Muscle layer of duodenum (tissue), 2 donors: ENCODE measurements around the gene ILF3.
A peak's percentile ranks its signal among the peaks of the same experiment; 100 is the strongest.

Experiments
- H3K27ac ChIP-seq: one replicate; pipeline ENCODE4 v1.7.0; 2013; ENCODE audit warnings: mild to moderate bottlenecking, low read length
- H3K27me3 ChIP-seq: one replicate; pipeline ENCODE4 v1.7.0; 2013; ENCODE audit warnings: low read depth, mild to moderate bottlenecking, control low read depth, low read length
- H3K36me3 ChIP-seq, 2 donors: one replicate each; pipeline ENCODE4 v1.7.0; 2013; ENCODE audit warnings: low read length in 2 of 2, control low read depth in 1 of 2, mild to moderate bottlenecking in 1 of 2; ENCODE audit not compliant: insufficient read depth in 2 of 2, control insufficient read depth in 1 of 2
- H3K4me1 ChIP-seq, 2 donors: one replicate each; pipeline ENCODE4 v1.7.0; 2013; ENCODE audit warnings: low read length in 2 of 2, mild to moderate bottlenecking in 2 of 2, control low read depth in 1 of 2, moderate library complexity in 1 of 2; ENCODE audit not compliant: insufficient read depth in 2 of 2, control insufficient read depth in 1 of 2
- H3K4me3 ChIP-seq, 2 donors: one replicate each; pipeline ENCODE4 v1.7.0; 2013; ENCODE audit warnings: low read length in 2 of 2, low read depth in 1 of 2, mild to moderate bottlenecking in 1 of 2
- H3K9me3 ChIP-seq, 2 donors: one replicate each; pipeline ENCODE4 v1.7.0; 2013; ENCODE audit warnings: low read length in 2 of 2, control low read depth in 1 of 2, mild to moderate bottlenecking in 1 of 2; ENCODE audit not compliant: control insufficient read depth in 1 of 2
- donor health status: healthy.

ILF3 gene

DNA sequence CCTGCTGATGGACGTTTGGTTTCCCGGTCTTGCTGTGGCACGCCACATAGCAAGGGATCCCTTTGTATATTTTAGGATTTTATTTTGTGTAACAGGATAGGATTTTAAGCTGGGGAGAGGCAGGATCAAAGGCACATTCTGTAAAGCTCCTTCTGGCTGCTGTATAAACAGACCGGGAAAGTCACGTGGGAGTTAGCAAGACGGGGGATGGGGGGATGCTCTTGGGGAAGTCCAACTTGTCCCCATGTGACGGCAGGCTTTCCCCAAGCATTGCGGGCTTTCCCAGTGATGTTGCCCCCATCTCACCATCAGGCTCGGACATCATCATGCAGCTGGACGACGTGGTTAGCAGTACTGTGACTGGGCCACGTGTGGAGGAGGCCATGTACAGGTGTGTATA, 52.8 kb downstream of the ILF3 start:
- Histone ChIP-seq H3K36me3 (peaks cover 1 to 19% of the 10 kb centered on the region in 2 donors), H3K9me3 (no peaks in the 10 kb centered on the region), H3K4me3 (no peak overlapping the region), H3K27me3 (no peaks in the 10 kb centered on the region), H3K27ac (no peak overlapping the region), H3K4me1 (peaks cover 0 to 6% of the 10 kb centered on the region in 2 donors)

DNA sequence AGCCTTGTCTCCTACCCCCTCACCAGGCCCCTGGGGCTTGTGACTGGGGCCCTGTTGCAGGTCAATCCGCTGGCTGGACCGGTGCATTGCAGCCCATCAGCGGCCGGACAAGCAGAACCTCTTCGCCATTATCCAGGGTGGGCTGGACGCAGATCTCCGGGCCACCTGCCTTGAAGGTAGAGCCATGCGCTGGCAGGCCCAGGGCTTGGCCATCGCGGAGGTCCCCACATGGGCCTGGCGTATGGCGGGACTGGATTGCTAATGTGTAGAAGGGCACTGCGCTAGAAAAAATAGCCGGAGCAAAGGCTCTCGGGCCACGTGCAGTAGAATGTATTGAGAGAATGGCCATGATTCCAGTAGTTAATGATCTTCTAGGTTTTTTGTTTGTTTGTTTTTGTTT, 53.3 kb downstream of the ILF3 start:
- no peak overlapping the region for H3K27ac ChIP-seq
- H3K9me3 ChIP-seq = no peaks in the 10 kb centered on the region
- H3K4me1 ChIP-seq = peaks cover 0 to 1% of the 10 kb centered on the region in 2 donors
- H3K27me3 ChIP-seq = no peaks in the 10 kb centered on the region
- no peak overlapping the region for H3K4me3 ChIP-seq
- H3K36me3 ChIP-seq = peaks cover 3 to 21% of the 10 kb centered on the region in 2 donors

DNA sequence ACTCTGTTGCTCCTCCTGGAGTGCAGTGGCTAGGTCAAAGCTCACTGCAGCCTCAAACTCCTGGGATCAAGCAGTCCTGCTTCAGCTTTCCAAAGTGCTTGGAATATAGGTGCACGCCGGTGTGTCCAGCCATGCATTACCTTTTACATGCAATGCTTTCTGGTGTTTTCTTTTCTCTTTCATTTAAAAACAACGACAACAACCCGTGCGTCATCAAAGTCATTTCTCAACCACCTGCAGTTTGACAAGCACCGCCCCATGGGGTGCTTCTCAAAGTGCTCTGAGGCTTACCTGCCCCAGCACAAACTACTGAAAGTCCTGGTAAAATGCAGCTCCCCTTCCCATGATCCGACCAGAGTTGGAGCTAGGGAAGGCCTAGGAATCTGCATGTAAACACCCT, 54.1 kb downstream of the ILF3 start:
- Histone ChIP-seq H3K27me3 (no peaks in the 10 kb centered on the region), H3K4me1 (no peaks in the 10 kb centered on the region), H3K36me3 (peaks cover 3 to 29% of the 10 kb centered on the region in 2 donors), H3K27ac (no peak overlapping the region), H3K4me3 (no peak overlapping the region), H3K9me3 (no peaks in the 10 kb centered on the region)

DNA sequence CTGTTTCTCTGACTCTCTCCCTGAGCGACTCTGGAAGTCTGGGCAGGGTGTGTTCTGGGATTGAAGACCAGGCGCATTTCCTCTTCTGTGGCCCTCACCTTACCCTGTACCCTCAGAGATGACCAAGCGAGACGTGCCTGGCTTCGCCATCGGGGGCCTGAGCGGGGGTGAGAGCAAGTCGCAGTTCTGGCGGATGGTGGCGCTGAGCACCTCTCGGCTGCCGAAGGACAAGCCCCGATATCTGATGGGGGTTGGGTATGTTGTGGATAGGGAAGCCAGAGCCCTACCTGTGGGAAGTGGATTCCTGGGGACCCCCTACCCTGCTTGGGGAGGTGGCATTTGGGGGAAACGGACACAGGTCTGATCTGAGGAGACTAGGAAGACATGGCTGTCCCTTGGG, 57.9 kb downstream of the ILF3 start:
- peaks cover 0 to 2% of the 10 kb centered on the region in 2 donors for H3K4me1 ChIP-seq
- H3K9me3 ChIP-seq = no peaks in the 10 kb centered on the region
- H3K4me3 ChIP-seq = no peak overlapping the region
- peaks cover 3 to 31% of the 10 kb centered on the region in 2 donors for H3K36me3 ChIP-seq
- no peaks in the 10 kb centered on the region for H3K27me3 ChIP-seq
- H3K27ac ChIP-seq = peak overlapping the region; percentile 51

DNA sequence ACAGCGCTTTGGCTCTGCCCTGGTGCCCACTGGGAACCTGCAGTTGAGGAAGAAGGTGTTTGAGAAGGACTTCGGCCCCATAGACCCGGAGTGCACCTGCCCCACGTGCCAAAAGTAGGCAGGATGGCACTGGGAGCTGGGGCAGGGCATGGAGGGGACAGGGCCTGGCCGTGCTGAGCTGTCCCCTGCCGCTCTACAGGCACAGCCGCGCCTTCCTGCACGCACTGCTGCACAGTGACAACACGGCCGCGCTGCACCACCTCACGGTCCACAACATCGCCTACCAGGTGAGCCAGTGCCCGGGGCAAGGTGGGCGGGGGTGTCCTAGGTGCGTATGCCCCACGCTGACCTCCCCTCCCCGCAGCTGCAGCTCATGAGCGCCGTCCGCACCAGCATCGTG, 58.6 kb downstream of the ILF3 start:
- no peaks in the 10 kb centered on the region for H3K27me3 ChIP-seq
- H3K4me3 ChIP-seq = peak overlapping the region in 1 of 2 donors; percentile 21
- peaks cover 3 to 26% of the 10 kb centered on the region in 2 donors for H3K36me3 ChIP-seq
- H3K27ac ChIP-seq = peak overlapping the region; percentile 5
- H3K4me1 ChIP-seq = peaks cover 0 to 4% of the 10 kb centered on the region in 2 donors
- H3K9me3 ChIP-seq = no peaks in the 10 kb centered on the region

DNA sequence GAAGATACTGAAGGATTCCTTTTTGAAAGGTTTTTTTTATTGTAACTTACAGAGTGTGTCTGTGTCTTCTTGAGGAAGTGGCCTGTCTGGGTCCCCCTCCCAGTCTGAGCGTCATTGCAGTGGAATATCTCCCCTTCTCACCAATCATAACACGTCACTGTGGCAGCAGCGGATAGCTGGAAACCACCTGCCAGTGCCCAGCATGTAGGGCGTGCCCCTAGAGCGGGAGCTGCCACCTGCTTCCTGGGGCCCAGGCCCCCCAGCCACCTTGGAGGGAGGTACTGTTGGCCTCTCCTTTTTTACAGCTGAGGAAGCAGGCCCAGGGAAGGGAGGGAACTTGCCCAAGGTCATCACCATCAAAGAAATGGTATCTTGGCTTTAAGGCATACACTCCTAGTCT, 59.2 kb downstream of the ILF3 start:
- no peaks in the 10 kb centered on the region for H3K9me3 ChIP-seq
- peaks cover 3 to 25% of the 10 kb centered on the region in 2 donors for H3K36me3 ChIP-seq
- peak overlapping the region in 1 of 2 donors; percentile 21 for H3K4me3 ChIP-seq
- H3K27me3 ChIP-seq = no peaks in the 10 kb centered on the region
- H3K4me1 ChIP-seq = peaks cover 0 to 4% of the 10 kb centered on the region in 2 donors
- peak overlapping the region; percentile 5 for H3K27ac ChIP-seq

DNA sequence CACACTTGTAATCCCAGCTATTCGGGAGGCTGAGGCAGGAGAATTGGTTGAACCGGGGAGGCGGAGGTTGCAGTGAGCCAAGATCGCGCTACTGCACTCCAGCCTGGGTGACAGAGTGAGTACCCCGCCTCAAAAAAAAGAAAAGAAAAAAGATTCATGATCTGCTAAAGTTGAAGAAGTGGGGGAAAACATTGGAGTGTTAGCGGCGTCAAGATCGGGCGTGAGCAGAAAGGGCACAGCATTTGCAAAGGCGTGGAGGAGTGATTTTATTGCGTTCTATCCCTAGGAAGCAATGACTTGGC, 62.9 kb downstream of the ILF3 start:
- no peak overlapping the region for H3K27ac ChIP-seq
- H3K4me3 ChIP-seq = peak overlapping the region; percentile 44 to 46
- H3K4me1 ChIP-seq = peaks cover 0 to 31% of the 10 kb centered on the region in 2 donors

DNA sequence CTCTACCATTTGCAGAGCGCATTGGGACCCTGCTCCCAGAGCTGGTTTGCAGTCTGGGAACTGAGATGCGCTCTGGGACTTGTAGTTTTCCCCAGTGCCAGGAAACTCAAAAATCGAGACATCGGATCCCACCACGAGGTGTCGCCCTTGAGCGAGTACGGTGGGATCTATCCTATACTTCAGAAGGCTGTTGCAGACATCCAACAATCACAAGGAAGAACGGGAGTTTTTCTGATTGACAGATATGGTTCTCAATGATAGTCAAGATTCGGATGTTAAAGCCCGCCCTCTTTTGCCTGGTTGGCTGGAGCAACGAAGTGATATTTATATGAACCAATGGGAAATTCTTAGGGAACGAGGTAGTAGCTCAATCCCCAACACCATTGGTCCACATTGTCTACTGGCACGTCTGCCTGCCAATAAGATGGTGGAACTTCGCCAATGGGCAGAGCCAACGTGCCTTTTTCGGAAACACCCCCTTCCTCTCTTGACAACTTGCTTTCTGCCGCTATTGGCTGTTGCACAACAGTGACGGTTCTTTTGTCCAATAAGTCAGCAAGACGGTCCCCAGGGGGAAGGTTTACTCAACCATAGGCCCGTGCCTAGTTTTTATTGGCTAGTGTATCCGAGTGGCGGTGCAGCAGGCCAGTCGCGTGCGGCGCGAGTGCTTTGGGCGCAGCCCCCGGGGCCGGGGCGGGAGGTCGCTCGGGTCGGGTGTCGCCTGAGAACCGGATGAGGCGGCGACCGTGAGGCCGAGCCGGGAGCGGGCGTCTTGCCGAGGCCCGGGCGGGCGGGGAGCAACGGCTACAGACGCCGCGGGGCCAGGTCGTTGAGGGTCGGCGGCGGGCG, 63.4 kb downstream of the ILF3 start, which contains the start of gene DNM2:
TSS of gene DNM2 (plus strand) at position 724 of the 849 bp plus-strand sequence. CDS start 164 bp downstream, outside the sequence.
- peaks cover 0 to 31% of the 10 kb centered on the region in 2 donors for H3K4me1 ChIP-seq
- H3K4me3 ChIP-seq = peak within 1 kb of the TSS; percentile 87 to 90
- H3K9me3 ChIP-seq = no peaks in the 10 kb centered on the region
- H3K27me3 ChIP-seq = no peaks in the 10 kb centered on the region
- H3K36me3 ChIP-seq = peaks cover 0 to 12% of the 10 kb centered on the region in 2 donors
- H3K27ac ChIP-seq = peak within 1 kb of the TSS; percentile 84

More for the DNA sequence above, 62.9 kb downstream of the ILF3 start:
- no peaks in the 10 kb centered on the region for H3K27me3 ChIP-seq
- no peaks in the 10 kb centered on the region for H3K9me3 ChIP-seq
- peaks cover 2 to 15% of the 10 kb centered on the region in 2 donors for H3K36me3 ChIP-seq

DNA sequence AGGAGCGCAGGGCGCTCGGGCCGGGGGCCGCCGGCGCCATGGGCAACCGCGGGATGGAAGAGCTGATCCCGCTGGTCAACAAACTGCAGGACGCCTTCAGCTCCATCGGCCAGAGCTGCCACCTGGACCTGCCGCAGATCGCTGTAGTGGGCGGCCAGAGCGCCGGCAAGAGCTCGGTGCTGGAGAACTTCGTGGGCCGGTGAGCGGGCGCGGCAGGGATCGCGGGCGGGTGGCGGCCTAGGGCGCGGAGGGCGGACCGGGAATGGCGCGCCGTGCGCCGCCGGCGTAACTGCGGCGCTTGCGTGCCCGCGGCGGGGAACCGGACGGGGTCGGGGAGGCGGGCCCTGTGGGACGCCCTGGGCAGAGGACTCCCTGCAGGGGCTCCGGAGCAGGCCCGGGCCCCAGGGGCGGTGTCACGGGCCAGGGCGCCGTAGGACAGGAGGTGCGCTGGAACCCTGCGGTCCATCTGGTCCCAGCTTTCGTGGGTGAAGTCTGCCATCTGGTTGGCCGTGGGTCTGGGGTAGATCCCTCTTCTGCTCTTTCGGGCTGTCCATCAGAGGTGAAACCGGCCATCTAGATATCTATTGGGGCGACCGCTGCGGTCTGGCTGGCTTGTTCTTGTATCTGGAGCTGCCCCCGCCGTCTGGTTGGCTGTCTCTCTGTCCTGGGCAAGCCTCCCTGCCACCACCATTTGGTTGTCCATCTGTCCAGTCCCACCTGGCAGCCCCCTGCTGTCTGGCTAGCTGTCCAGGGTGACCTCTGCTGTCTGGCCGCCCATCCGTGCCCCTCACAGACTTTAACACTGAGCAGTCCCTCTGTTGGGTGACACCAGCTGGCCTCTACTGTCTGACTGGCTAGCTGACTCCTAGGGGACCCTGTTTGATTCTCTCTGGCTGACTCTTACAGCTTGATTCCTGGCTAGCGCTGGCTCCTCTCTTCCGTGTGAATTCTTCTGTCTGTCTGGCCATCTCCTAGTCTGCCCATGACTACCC, 64.4 kb downstream of the ILF3 start:
- H3K4me3 ChIP-seq = peak overlapping the region; percentile 87 to 90
- H3K27ac ChIP-seq = peak overlapping the region; percentile 84
- H3K36me3 ChIP-seq = peaks cover 0 to 3% of the 10 kb centered on the region in 2 donors
- H3K9me3 ChIP-seq = no peaks in the 10 kb centered on the region
- peaks cover 0 to 31% of the 10 kb centered on the region in 2 donors for H3K4me1 ChIP-seq
- H3K27me3 ChIP-seq = no peaks in the 10 kb centered on the region

DNA sequence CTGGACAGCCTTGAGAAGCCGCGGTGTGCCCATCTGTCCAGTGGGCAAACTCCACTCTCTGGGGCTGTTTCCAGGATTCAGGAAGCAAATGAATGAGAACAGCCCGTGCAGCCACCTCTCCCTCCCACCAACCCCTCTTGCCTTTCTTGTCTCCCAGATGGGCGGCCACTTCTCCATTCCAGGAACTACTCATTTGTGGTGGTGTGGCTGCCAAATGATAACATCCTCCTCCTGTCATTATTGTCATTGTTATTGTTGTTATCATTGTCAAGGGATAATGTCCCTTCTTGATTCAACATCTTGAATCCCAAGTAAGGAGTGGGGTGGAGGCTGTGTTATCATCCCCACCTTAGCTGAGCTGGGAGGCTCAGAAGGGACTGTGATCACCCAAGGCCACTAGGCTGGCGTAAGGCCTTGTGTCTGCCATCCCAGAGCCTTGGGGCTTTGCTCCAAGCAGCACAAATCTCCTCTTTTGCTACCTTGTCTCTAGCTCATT, 65.4 kb downstream of the ILF3 start:
- peaks cover 0 to 3% of the 10 kb centered on the region in 2 donors for H3K36me3 ChIP-seq
- peak overlapping the region; percentile 84 for H3K27ac ChIP-seq
- no peaks in the 10 kb centered on the region for H3K9me3 ChIP-seq
- H3K27me3 ChIP-seq = no peaks in the 10 kb centered on the region
- peak overlapping the region; percentile 87 to 90 for H3K4me3 ChIP-seq
- peaks cover 0 to 31% of the 10 kb centered on the region in 2 donors for H3K4me1 ChIP-seq
